Pancreas (tissue), 10 donors: ENCODE measurements around the gene PLA2G3. TPM values are rescaled to one million over a fixed set of nuclear protein-coding genes. Genes with fewer than 3 reads are reported as not detected.
A peak's percentile ranks its signal among the peaks of the same experiment; 100 is the strongest.

Experiments used
- ATAC-seq, 4 donors: fragments of 200-7000 bp; cut with Tn5 transposase; one replicate each; pipeline versions ENCODE4 v1.8.0 to v1.9.1; 2020; ENCODE audit warnings: mild to moderate bottlenecking in 4 of 4, moderate library complexity in 4 of 4
- DNase-seq, 6 donors: peaks; one replicate each; pipeline ENCODE4 v3.0.0-alpha.2; 2020
- FAIRE-seq: peaks from 2 replicates; lab custom pipeline; 2012; peaks lifted over from hg19 to GRCh38; lab: Jason Lieb, UNC
- H3K27ac ChIP-seq, 4 donors: fragments of 200-600 bp; sonication (generic); 1 replicate in 3 of 4; 2 replicates in 1 of 4; pipeline versions ENCODE4 v1.5.0 to v1.8.0; 2020
- H3K27me3 ChIP-seq, 4 donors: fragments of 200-600 bp; one replicate each; pipeline ENCODE4 v1.8.0; 2021
- H3K36me3 ChIP-seq, 3 donors: fragments of 200-600 bp; sonication (generic) in 1 of 3; one replicate each; pipeline versions ENCODE4 v1.5.0 to v1.8.0; 2020 to 2021
- H3K4me1 ChIP-seq, 3 donors: fragments of 200-600 bp; one replicate each; pipeline ENCODE4 v1.8.0; 2021
- H3K4me3 ChIP-seq, 4 donors: fragments of 200-600 bp; sonication (generic) in 2 of 4; one replicate each; pipeline versions ENCODE4 v1.5.0 to v1.8.0; 2020 to 2021
- H3K9me3 ChIP-seq, 4 donors: fragments of 200-600 bp; one replicate each; pipeline ENCODE4 v1.8.0; 2021
- CTCF ChIP-seq, 4 donors: fragments of 200-600 bp; sonication (generic) in 3 of 4; IDR thresholded peaks; one replicate each; pipeline versions ENCODE4 v1.5.0 to v1.8.0; 2021; ENCODE audit warnings: antibody characterized with exemption in 4 of 4
- WGBS, 2 donors: extraction: QIAGEN DNeasy Blood & Tissue Kit; methylation state at CpG; one replicate each; pipeline ENCODE4 v1.1.7; 2013; 5-methylcytosine and 5-hydroxymethylcytosine counted together
- intact Hi-C, 3 donors: fragments of 100-400 bp; cut with DNase I; formaldehyde crosslinking; loops; one replicate each; pipeline versions ENCODE4 v1.11.1 to v1.14.2; 2022
- polyA plus RNA-seq, 2 donors: library from polyadenylated mRNA; stranded (reverse); fragments of 200-250 nt; gene quantifications; one replicate each; pipeline ENCODE4 v1.2.3, GENCODE V29; 2013
- total RNA-seq, 6 donors: library from RNA; stranded (reverse); fragmentation: NEBNext Ultra II Directional in 4 of 6; extraction: Animal tissue kit (Norgen Biotek cat#: 25700) in 4 of 6; gene quantifications; one replicate each; pipeline versions ENCODE4 v1.2.1 to v1.2.4, GENCODE V29; 2021 to 2023
- donor health status: healthy with polysubstance abuse.
- donor health status: DM: no; HTN: no; CAD: no; lungs with moderate emphysema.
- donor health status: DM: no; HTN: no; CAD: no.
- donor health status: control.
- donor health status: control.
- donor health status: Bipolar disorder and iron deficiency.
- donor health status: DM: yes; HTN: yes; CAD: no.
- donor health status: DM: no; HTN: no; CAD: no.
- donor health status: DM: no; HTN: no; CAD: no.
- donor health status: DM: yes; HTN: yes; CAD: no.

Gene PLA2G3
- total and polyA plus RNA-seq, 8 donors = 0.02 TPM; not detected in 7

GRCh38 chr22:31138126-31138525 lies 2.2 kb downstream of the PLA2G3 start:
- Histone ChIP-seq H3K9me3 (no peaks in the 10 kb centered on the region), H3K36me3 (no peaks in the 10 kb centered on the region), H3K27me3 (no peaks in the 10 kb centered on the region), H3K4me3 (no peak overlapping the region), H3K27ac (no peak overlapping the region), H3K4me1 (no peaks in the 10 kb centered on the region)
- intact Hi-C loops = no loop called here
- ATAC-seq (no peak), DNase-seq (peak in 1 of 6 donors; percentile 25), FAIRE-seq (no peak)
- WGBS, 2 donors = 70 to 71% methylated on average over 10 of the region's 10 CpGs
- no peak for TF ChIP-seq CTCF (IDR thresholded peaks at IDR 0.05)

- H3K4me1 ChIP-seq = no peaks in the 10 kb centered on the region
- ATAC-seq (no peak), FAIRE-seq (no peak), DNase-seq (peak in 1 of 6 donors; percentile 35)
- no peak for TF ChIP-seq CTCF (IDR thresholded peaks at IDR 0.05)
- H3K9me3 ChIP-seq = no peaks in the 10 kb centered on the region
- WGBS, 2 donors = 66 to 73% methylated on average over 10 of the region's 10 CpGs
- no peaks in the 10 kb centered on the region for H3K36me3 ChIP-seq
- no peak overlapping the region for H3K27ac ChIP-seq
- H3K27me3 ChIP-seq = no peaks in the 10 kb centered on the region
- H3K4me3 ChIP-seq = no peak overlapping the region
- intact Hi-C loops = no loop called here
Measured at GRCh38 chr22:31137721-31138120, 2.6 kb downstream of the PLA2G3 start.

- TF ChIP-seq CTCF (IDR thresholded peaks at IDR 0.05) = no peak
- peaks cover 0 to 8% (median 4%) of the 10 kb centered on the region in 3 donors for H3K4me1 ChIP-seq
- ATAC-seq (no peak), DNase-seq (peak in 1 of 6 donors; percentile 53), FAIRE-seq (no peak)
- intact Hi-C loops = no loop called here
- H3K36me3 ChIP-seq = no peaks in the 10 kb centered on the region
- H3K27ac ChIP-seq = no peak overlapping the region
- H3K9me3 ChIP-seq = no peaks in the 10 kb centered on the region
- no peak overlapping the region for H3K4me3 ChIP-seq
- 85 to 86% methylated on average over 16 of the region's 16 CpGs for WGBS, 2 donors
- no peaks in the 10 kb centered on the region for H3K27me3 ChIP-seq
Measured at GRCh38 chr22:31136711-31137110, 3.6 kb downstream of the PLA2G3 start.

GRCh38 chr22:31136155-31136554 lies 4.2 kb downstream of the PLA2G3 start:
- ATAC-seq (no peak), DNase-seq (peak in 1 of 6 donors; percentile 15), FAIRE-seq (no peak)
- Histone ChIP-seq H3K36me3 (no peaks in the 10 kb centered on the region), H3K4me3 (no peak overlapping the region), H3K9me3 (no peaks in the 10 kb centered on the region), H3K4me1 (peaks cover 4 to 14% (median 9%) of the 10 kb centered on the region in 3 donors), H3K27me3 (no peaks in the 10 kb centered on the region), H3K27ac (no peak overlapping the region)
- 68 to 80% methylated on average over 9 of the region's 9 CpGs for WGBS, 2 donors
- no peak for TF ChIP-seq CTCF (IDR thresholded peaks at IDR 0.05)
- intact Hi-C loops = no loop called here

- DNase-seq (peak in 1 of 6 donors; percentile 34), FAIRE-seq (no peak), ATAC-seq (no peak)
- TF ChIP-seq CTCF (IDR thresholded peaks at IDR 0.05) = no peak
- H3K27ac ChIP-seq = no peak overlapping the region
- intact Hi-C loops = no loop called here
- no peaks in the 10 kb centered on the region for H3K36me3 ChIP-seq
- no peaks in the 10 kb centered on the region for H3K27me3 ChIP-seq
- H3K9me3 ChIP-seq = no peaks in the 10 kb centered on the region
- 87 to 93% methylated on average over 6 of the region's 6 CpGs for WGBS, 2 donors
- no peak overlapping the region for H3K4me3 ChIP-seq
- peaks cover 9 to 18% (median 14%) of the 10 kb centered on the region in 3 donors for H3K4me1 ChIP-seq
Measured at GRCh38 chr22:31135706-31136105, 4.6 kb downstream of the PLA2G3 start.
